IMR-90 (cell line): ENCODE data around the gene KDM2A.

Source experiments
- BHLHE40 ChIP-seq: fragments of 150-350 bp; IDR thresholded peaks from 2 replicates; pipeline ENCODE4 v1.6.1; 2016; ENCODE audit warnings: mild to moderate bottlenecking, low read depth, low read length
- CEBPB ChIP-seq: IDR thresholded peaks from 2 replicates; pipeline ENCODE4 v1.6.1; 2012; ENCODE audit warnings: low read depth, low read length, improper control_type of control experiment
- CTCF ChIP-seq: conservative IDR thresholded peaks from 2 replicates; pipeline ENCODE4 v1.5.1; 2012; ENCODE audit warnings: mild to moderate bottlenecking, low read depth, low read length, improper control_type of control experiment
- ELK1 ChIP-seq: fragments of 150-350 bp; IDR thresholded peaks from 2 replicates; pipeline ENCODE4 v1.6.1; 2016; ENCODE audit warnings: low read depth, mild to moderate bottlenecking, low read length, moderate library complexity, borderline replicate concordance
- MAFK ChIP-seq: IDR thresholded peaks from 2 replicates; pipeline ENCODE4 v1.6.1; 2012; ENCODE audit warnings: low read depth, low read length, improper control_type of control experiment
- MAZ ChIP-seq: IDR thresholded peaks from 2 replicates; pipeline ENCODE4 v1.6.1; 2012; ENCODE audit warnings: low read depth, mild to moderate bottlenecking, low read length, improper control_type of control experiment, moderate library complexity, borderline replicate concordance
- MXI1 ChIP-seq: IDR thresholded peaks from 2 replicates; pipeline ENCODE4 v1.6.1; 2012; ENCODE audit warnings: low read depth, mild to moderate bottlenecking, low read length, moderate library complexity, borderline replicate concordance
- NFE2L2 ChIP-seq: fragments of 150-350 bp; IDR thresholded peaks from 2 replicates; pipeline ENCODE4 v1.6.1; 2016; ENCODE audit warnings: low read depth, mild to moderate bottlenecking, low read length
- POLR2A ChIP-seq: IDR thresholded peaks from 2 replicates; pipeline ENCODE4 v1.6.1; 2012; ENCODE audit warnings: mild to moderate bottlenecking, low read depth, low read length
- RAD21 ChIP-seq: IDR thresholded peaks from 2 replicates; pipeline ENCODE4 v1.6.1; 2012; ENCODE audit warnings: low read length, improper control_type of control experiment
- RCOR1 ChIP-seq: IDR thresholded peaks from 2 replicates; pipeline ENCODE4 v1.6.1; 2012; ENCODE audit warnings: mild to moderate bottlenecking, low read length, improper control_type of control experiment; ENCODE audit not compliant: insufficient replicate concordance
- RFX5 ChIP-seq: IDR thresholded peaks from 2 replicates; pipeline ENCODE4 v1.8.0; 2012; ENCODE audit warnings: low read depth, mild to moderate bottlenecking, low read length, moderate library complexity
- SMC3 ChIP-seq: fragments of 150-350 bp; IDR thresholded peaks from 2 replicates; pipeline ENCODE4 v1.6.1; 2016; ENCODE audit warnings: low read depth, mild to moderate bottlenecking, antibody characterized with exemption, low read length, moderate library complexity
- USF2 ChIP-seq: fragments of 150-350 bp; IDR thresholded peaks from 2 replicates; pipeline ENCODE4 v1.6.1; 2017; ENCODE audit warnings: mild to moderate bottlenecking, antibody characterized with exemption, low read length, low read depth

GRCh38 chr11:67277231-67277961, 158.3 kb downstream of the KDM2A start:
- TF ChIP-seq CTCF (no peak), POLR2A (no peak), USF2 (no peak), RCOR1 (no peak), RAD21 (no peak), MAZ (no peak), ELK1 (no peak), SMC3 (no peak), NFE2L2 (no peak), CEBPB (no peak), MAFK (no peak), RFX5 (no peak), MXI1 (no peak), BHLHE40 (no peak)
